ENCODE data around the gene ZBTB21.

ZBTB21 gene

GRCh38 chr21:42039911-42040351, 29.8 kb upstream of the ZBTB21 start:
- no peak for DNase-seq

- no peak for DNase-seq
These were observed 29.3 kb upstream of the ZBTB21 start for GRCh38 chr21:42039470-42039901.

- DNase-seq: no peak
These were observed 28.8 kb upstream of the ZBTB21 start for GRCh38 chr21:42038826-42039425.

GRCh38 chr21:42038393-42038792, 28.2 kb upstream of the ZBTB21 start:
- no peak for DNase-seq

- no peak for DNase-seq
These were observed 27.8 kb upstream of the ZBTB21 start for GRCh38 chr21:42037943-42038342.

- DNase-seq: no peak
These were observed 27.4 kb upstream of the ZBTB21 start for GRCh38 chr21:42037516-42037915.

- DNase-seq: no peak
These were observed 26.2 kb upstream of the ZBTB21 start for GRCh38 chr21:42036313-42036712.

- DNase-seq: no peak
These were observed 22.8 kb upstream of the ZBTB21 start for GRCh38 chr21:42032968-42033367.

- DNase-seq: no peak
These were observed 22.1 kb upstream of the ZBTB21 start for GRCh38 chr21:42032266-42032665.

- DNase-seq: no peak
These were observed 21.7 kb upstream of the ZBTB21 start for GRCh38 chr21:42031816-42032215.

- DNase-seq: no peak
These were observed 21.1 kb upstream of the ZBTB21 start for GRCh38 chr21:42031241-42031640.

- DNase-seq: no peak
These were observed 20.2 kb upstream of the ZBTB21 start for GRCh38 chr21:42030311-42030710.

- peak; percentile 37 for DNase-seq
These were observed 18.7 kb upstream of the ZBTB21 start for GRCh38 chr21:42028766-42029425.

GRCh38 chr21:42027822-42028765, 17.9 kb upstream of the ZBTB21 start:
- DNase-seq: no peak

GRCh38 chr21:42027085-42027821, 17.1 kb upstream of the ZBTB21 start:
- DNase-seq: no peak

GRCh38 chr21:42026082-42026435, 15.9 kb upstream of the ZBTB21 start:
- no peak for DNase-seq

GRCh38 chr21:42025376-42026081, 15.4 kb upstream of the ZBTB21 start:
- DNase-seq: no peak

GRCh38 chr21:42022906-42023305, 12.7 kb upstream of the ZBTB21 start:
- DNase-seq: no peak

GRCh38 chr21:42022091-42022430, 11.9 kb upstream of the ZBTB21 start:
- no peak for DNase-seq

- no peak for DNase-seq
These were observed 11.4 kb upstream of the ZBTB21 start for GRCh38 chr21:42021371-42022090.

- no peak for DNase-seq
These were observed 9.5 kb upstream of the ZBTB21 start for GRCh38 chr21:42019706-42020105.

GRCh38 chr21:42019101-42019605, 9.0 kb upstream of the ZBTB21 start:
- DNase-seq: no peak
